H1 (cell line): ENCODE results near the gene GRIK4. TPM values are rescaled to one million over a fixed set of nuclear protein-coding genes. Genes with fewer than 3 reads are reported as not detected.
A peak's percentile ranks its signal among the peaks of the same experiment; 100 is the strongest.

ENCODE experiments used
- CTCF ChIA-PET: fragments of 300-600 bp; sonication (Branson Sonifier 250); formaldehyde crosslinking; loops from one replicate; lab custom pipeline; 2021; ENCODE audit not compliant: partially characterized antibody; lab: Charles Lee
- POLR2A ChIA-PET: fragments of 300-600 bp; sonication (Branson Sonifier 250); formaldehyde crosslinking; loops from one replicate; lab custom pipeline; 2021; ENCODE audit warnings: inconsistent platforms; ENCODE audit not compliant: partially characterized antibody; lab: Charles Lee
- DNase-seq, 2 experiments: peaks; one replicate each; pipeline versions ENCODE4 v3.0.0 to v3.0.0-alpha.2; 2010 to 2022; ENCODE audit warnings: low spot score in 2 of 2, low read depth in 1 of 2, mixed read lengths in 1 of 2
- FAIRE-seq: peaks from 2 replicates; lab custom pipeline; 2011; peaks lifted over from hg19 to GRCh38; lab: Jason Lieb, UNC
- H2AFZ ChIP-seq: 2 replicates; pipeline ENCODE4 v1.8.1; 2012; ENCODE audit warnings: low read length, inconsistent platforms
- H2AK5ac ChIP-seq: 2 replicates; pipeline ENCODE4 v1.6.1; 2013; ENCODE audit warnings: low read depth, low read length
- H2BK120ac ChIP-seq: replicated peaks from 2 replicates; pipeline ENCODE3; 2013; ENCODE audit warnings: low read depth, low read length, inconsistent platforms
- H2BK12ac ChIP-seq: 2 replicates; pipeline ENCODE4 v1.6.1; 2013; ENCODE audit warnings: low read depth, low read length
- H2BK15ac ChIP-seq: 2 replicates; pipeline ENCODE4 v1.6.1; 2013; ENCODE audit warnings: low read length
- H2BK20ac ChIP-seq: 2 replicates; pipeline ENCODE4 v1.6.1; 2013; ENCODE audit warnings: low read length
- H2BK5ac ChIP-seq: 2 replicates; pipeline ENCODE4 v1.6.1; 2013; ENCODE audit warnings: low read depth, low read length
- H3K14ac ChIP-seq: 2 replicates; pipeline ENCODE4 v1.6.1; 2013; ENCODE audit warnings: inconsistent platforms; ENCODE audit not compliant: insufficient read length
- H3K18ac ChIP-seq: 2 replicates; pipeline ENCODE4 v1.6.1; 2013; ENCODE audit warnings: low read length; ENCODE audit errors: extremely low read depth
- H3K23ac ChIP-seq: 2 replicates; pipeline ENCODE4 v1.6.1; 2013; ENCODE audit warnings: inconsistent platforms; ENCODE audit not compliant: insufficient read length
- H3K23me2 ChIP-seq: 2 replicates; pipeline ENCODE4 v1.6.1; 2013; ENCODE audit warnings: low read depth, low read length
- H3K27ac ChIP-seq: 2 replicates; pipeline ENCODE4 v1.6.1; 2011; ENCODE audit warnings: low read depth, low read length, inconsistent platforms
- H3K27me3 ChIP-seq, 4 experiments: replicated peaks in 1 of 4; 1 replicate in 1 of 4; 2 replicates in 3 of 4; pipeline versions ENCODE4 v1.6.1 to v1.8.1; 2011 to 2013; ENCODE audit warnings: low read length in 3 of 4, mild to moderate bottlenecking in 3 of 4, inconsistent platforms in 2 of 4, mixed read lengths in 2 of 4, moderate library complexity in 1 of 4; ENCODE audit not compliant: control insufficient read depth in 3 of 4, insufficient read depth in 3 of 4; ENCODE audit errors: extremely low read depth in 1 of 4
- H3K36me3 ChIP-seq, 4 experiments: 2 replicates each; pipeline versions ENCODE4 v1.6.1 to v1.8.1; 2011 to 2013; ENCODE audit warnings: mild to moderate bottlenecking in 4 of 4, low read length in 3 of 4, moderate library complexity in 2 of 4, control low read depth in 1 of 4, inconsistent platforms in 1 of 4; ENCODE audit not compliant: insufficient read depth in 4 of 4, control insufficient read depth in 2 of 4
- H3K4ac ChIP-seq: replicated peaks from 2 replicates; pipeline ENCODE3; 2013; ENCODE audit warnings: low read length, low read depth, mixed read lengths, inconsistent platforms; ENCODE audit not compliant: insufficient read length
- H3K4me1 ChIP-seq, 4 experiments: replicated peaks in 1 of 4; 1 replicate in 1 of 4; 2 replicates in 3 of 4; pipeline versions ENCODE4 v1.6.1 to v1.8.1; 2011 to 2013; ENCODE audit warnings: low read length in 3 of 4, inconsistent platforms in 2 of 4, mixed read lengths in 1 of 4; ENCODE audit not compliant: insufficient read depth in 4 of 4, control insufficient read depth in 3 of 4
- H3K4me2 ChIP-seq, 2 experiments: 2 replicates each; pipeline versions ENCODE4 v1.6.1 to v1.8.1; 2011 to 2013; ENCODE audit warnings: low read depth in 2 of 2, low read length in 2 of 2, control low read depth in 1 of 2, inconsistent platforms in 1 of 2, mild to moderate bottlenecking in 1 of 2; ENCODE audit not compliant: insufficient read depth in 1 of 2
- H3K4me3 ChIP-seq, 4 experiments: fragments of 200-600, 300-600 bp in 1 of 4; sonication (generic), shearing (Covaris generic), sonication (Bioruptor Twin) in 1 of 4; 2 replicates each; pipeline versions ENCODE4 v1.5.1 to v1.8.1; 2011 to 2016; ENCODE audit warnings: low read length in 4 of 4, low read depth in 3 of 4, control low read depth in 2 of 4, inconsistent platforms in 2 of 4, mild to moderate bottlenecking in 2 of 4, mixed read lengths in 1 of 4, moderate library complexity in 1 of 4; ENCODE audit not compliant: insufficient read depth in 2 of 4; ENCODE audit errors: extremely low read depth in 1 of 4
- H3K56ac ChIP-seq: replicated peaks from 2 replicates; pipeline ENCODE3; 2013; ENCODE audit warnings: low read depth, mild to moderate bottlenecking, mixed read lengths, low read length, inconsistent platforms; ENCODE audit not compliant: insufficient read length
- H3K79me1 ChIP-seq: 2 replicates; pipeline ENCODE4 v1.6.1; 2013; ENCODE audit warnings: low read depth, low read length, control low read depth
- H3K79me2 ChIP-seq, 2 experiments: 2 replicates each; pipeline versions ENCODE4 v1.6.1 to v1.8.1; 2012 to 2013; ENCODE audit warnings: low read length in 2 of 2, mild to moderate bottlenecking in 2 of 2, inconsistent platforms in 1 of 2; ENCODE audit not compliant: insufficient read depth in 2 of 2, control insufficient read depth in 1 of 2
- H3K9ac ChIP-seq, 4 experiments: replicated peaks in 1 of 4; 1 replicate in 1 of 4; 2 replicates in 3 of 4; pipeline versions ENCODE4 v1.6.1 to v1.8.1; 2011 to 2013; ENCODE audit warnings: low read depth in 3 of 4, low read length in 3 of 4, control low read depth in 2 of 4, mild to moderate bottlenecking in 2 of 4, moderate library complexity in 2 of 4, inconsistent platforms in 1 of 4; ENCODE audit errors: extremely low read depth in 1 of 4
- H3K9me3 ChIP-seq, 2 experiments: 2 replicates each; pipeline versions ENCODE4 v1.6.1 to v1.8.1; 2012 to 2013; ENCODE audit warnings: mild to moderate bottlenecking in 2 of 2, moderate library complexity in 2 of 2, control low read depth in 1 of 2, inconsistent platforms in 1 of 2, low read depth in 1 of 2, low read length in 1 of 2, mixed read lengths in 1 of 2; ENCODE audit not compliant: insufficient read depth in 2 of 2
- H4K20me1 ChIP-seq, 2 experiments: replicated peaks in 1 of 2; 2 replicates each; pipeline versions ENCODE3 to v1.8.1; 2011 to 2013; ENCODE audit warnings: inconsistent platforms in 2 of 2, low read length in 2 of 2, mild to moderate bottlenecking in 1 of 2; ENCODE audit not compliant: insufficient read depth in 2 of 2, control insufficient read depth in 1 of 2
- H4K5ac ChIP-seq: 2 replicates; pipeline ENCODE4 v1.6.1; 2013; ENCODE audit warnings: low read length, low read depth, mixed read lengths, inconsistent platforms; ENCODE audit not compliant: insufficient read length
- H4K8ac ChIP-seq: 2 replicates; pipeline ENCODE4 v1.8.0; 2013; ENCODE audit warnings: mild to moderate bottlenecking, moderate library complexity, low read length, inconsistent platforms; ENCODE audit not compliant: insufficient read depth; ENCODE audit errors: extremely low read depth
- H4K91ac ChIP-seq: replicated peaks from 2 replicates; pipeline ENCODE3; 2013; ENCODE audit warnings: low read length, mixed read lengths, inconsistent platforms; ENCODE audit not compliant: insufficient read length
- BRCA1 ChIP-seq: IDR thresholded peaks from 2 replicates; pipeline ENCODE4 v1.6.1; 2012; ENCODE audit warnings: low read depth, low read length, improper control_type of control experiment
- CREB1 ChIP-seq: IDR thresholded peaks from 2 replicates; pipeline ENCODE4 v1.6.1; 2012; ENCODE audit warnings: inconsistent platforms
- EGR1 ChIP-seq: IDR thresholded peaks from 2 replicates; pipeline ENCODE4 v1.6.1; 2011; ENCODE audit warnings: low read depth, low read length, borderline replicate concordance
- EZH2 ChIP-seq: fragments of 200-600 bp; sonication (generic); IDR thresholded peaks from 2 replicates; pipeline ENCODE4 v1.7.1; 2012; ENCODE audit warnings: low read depth, mild to moderate bottlenecking, moderate library complexity, low read length, inconsistent platforms; ENCODE audit not compliant: severe bottlenecking
- JUN ChIP-seq: IDR thresholded peaks from 2 replicates; pipeline ENCODE4 v1.6.1; 2011; ENCODE audit warnings: low read depth, mild to moderate bottlenecking, improper control_type of control experiment, low read length
- JUND ChIP-seq: IDR thresholded peaks from 2 replicates; pipeline ENCODE4 v1.6.1; 2011; ENCODE audit warnings: mild to moderate bottlenecking, improper control_type of control experiment, low read length
- PHF8 ChIP-seq: fragments of 200-600 bp; sonication (generic); conservative IDR thresholded peaks from 2 replicates; pipeline ENCODE4 v1.7.1; 2012; ENCODE audit warnings: low read depth, mild to moderate bottlenecking, inconsistent platforms, low read length, moderate library complexity
- RAD21 ChIP-seq, 2 experiments: IDR thresholded peaks in 1 of 2; conservative IDR thresholded peaks in 1 of 2; 2 replicates each; pipeline ENCODE4 v1.6.1; 2011; ENCODE audit warnings: low read depth in 2 of 2, low read length in 2 of 2, improper control_type of control experiment in 1 of 2, inconsistent platforms in 1 of 2, mild to moderate bottlenecking in 1 of 2, moderate library complexity in 1 of 2
- RFX5 ChIP-seq: IDR thresholded peaks from 2 replicates; pipeline ENCODE4 v1.6.1; 2011; ENCODE audit warnings: low read depth, low read length, improper control_type of control experiment, borderline replicate concordance
- SP4 ChIP-seq: IDR thresholded peaks from 2 replicates; pipeline ENCODE4 v1.6.1; 2012; ENCODE audit warnings: low read length, inconsistent platforms
- SRF ChIP-seq: IDR thresholded peaks from 2 replicates; pipeline ENCODE4 v1.6.1; 2011; ENCODE audit warnings: mild to moderate bottlenecking, low read depth, low read length, moderate library complexity
- WGBS, 2 experiments: shearing (Covaris generic) in 1 of 2; methylation state at CpG; one replicate each; pipeline versions ENCODE4 v1.1.6 to v1.1.7; 2013 to 2015; ENCODE audit warnings: low lambda C conversion rate in 2 of 2, mixed read lengths in 2 of 2, inconsistent platforms in 1 of 2, low coverage in 1 of 2, missing lambda C conversion rate in 1 of 2; ENCODE audit not compliant: insufficient replicate concordance in 2 of 2, insufficient coverage in 1 of 2, insufficient read length in 1 of 2; ENCODE audit errors: extremely low coverage in 1 of 2, missing lambda C conversion rate in 1 of 2; 5-methylcytosine and 5-hydroxymethylcytosine counted together
- polyA plus RNA-seq, 7 experiments: library from polyadenylated mRNA; depleted of rRNA in 3 of 7; stranded (reverse) in 5 of 7; unstranded in 2 of 7; fragments of >200 nt in 5 of 7; fragments of 200-250 nt in 2 of 7; gene quantifications; 1 replicate in 5 of 7; 2 replicates in 1 of 7; 4 replicates in 1 of 7; pipeline versions ENCODE4 v1.2.1 to v1.2.3, GENCODE V29; 2011 to 2013; ENCODE audit warnings: missing spikeins in 2 of 7, mixed read lengths in 2 of 7
- total RNA-seq: library from RNA; stranded (reverse); fragmentation: NEBNext Ultra II Directional; extraction: Animal tissue kit (Norgen Biotek cat#: 25700); gene quantifications from 2 replicates; pipeline ENCODE4 v1.2.1, GENCODE V29; 2021

The GRIK4 gene
- total and polyA plus RNA-seq, 2 of the 8 experiments (the other 6 are each of a cell fraction or from before 2014, with no cell fraction given), result 1.2 to 2.9 TPM

GRCh38 chr11:120594746-120595145 lies 83.2 kb downstream of the GRIK4 start:
- H4K5ac ChIP-seq, result no peak overlapping the region
- H2BK120ac ChIP-seq, result no peak overlapping the region
- H4K8ac ChIP-seq, result no peak overlapping the region
- no peak overlapping the region; the same call in 1 of the 2 replicates for H3K18ac ChIP-seq
- H3K9ac ChIP-seq, result no peak overlapping the region
- no peaks in the 10 kb centered on the region for H3K9me3 ChIP-seq
- peaks cover 2% of the 10 kb centered on the region for H3K79me1 ChIP-seq
- no peak overlapping the region for H3K14ac ChIP-seq
- FAIRE-seq, result no peak
- ChIA-PET POLR2A (no interaction called here), CTCF (no interaction called here)
- no peak overlapping the region for H4K91ac ChIP-seq
- H3K23me2 ChIP-seq, result no peaks in the 10 kb centered on the region
- H2AK5ac ChIP-seq, result no peak overlapping the region; the same call in 1 of the 2 replicates
- no peak overlapping the region for H3K4me2 ChIP-seq
- H3K56ac ChIP-seq, result no peak overlapping the region
- no peak for DNase-seq
- no peak for TF ChIP-seq SP4
- no peak for TF ChIP-seq CREB1
- TF ChIP-seq BRCA1, result no peak
- TF ChIP-seq RAD21 (IDR thresholded peaks at IDR 0.05 in 1 of 2, conservative IDR thresholded peaks at IDR 0.05 in 1 of 2; ENCODE audit: low read depth in 2 of 2, low read length in 2 of 2), result no peak
- TF ChIP-seq SRF, result no peak
- TF ChIP-seq JUN, result no peak
- TF ChIP-seq EGR1, result no peak
- no peak for TF ChIP-seq EZH2
- no peak for TF ChIP-seq PHF8
- TF ChIP-seq JUND, result no peak
- TF ChIP-seq RFX5, result no peak
- WGBS, 2 experiments, result 87% methylated on average over 9 of the region's 9 CpGs; no CpG with 5 or more reads in 1 of the 2 experiments
- no peak overlapping the region for H2BK20ac ChIP-seq
- H2BK12ac ChIP-seq, result no peak overlapping the region
- 0 out of 2 replicates have a peak overlapping the region, but pooled peaks have one; percentile 47 for H2BK15ac ChIP-seq
- no peak overlapping the region for H3K4ac ChIP-seq
- no peak overlapping the region for H2AFZ ChIP-seq
- H2BK5ac ChIP-seq, result no peak overlapping the region
- no peak overlapping the region for H3K23ac ChIP-seq
- H3K4me1 ChIP-seq, result peaks cover 2 to 22% (median 14%) of the 10 kb centered on the region in 4 experiments
- H3K79me2 ChIP-seq, result no peaks in the 10 kb centered on the region
- no peaks in the 10 kb centered on the region; a peak in 1 of 7 replicates for H3K27me3 ChIP-seq
- no peak overlapping the region for H3K4me3 ChIP-seq
- H3K27ac ChIP-seq, result no peak overlapping the region
- H3K36me3 ChIP-seq, result no peaks in the 10 kb centered on the region
- peaks cover 0 to 3% of the 10 kb centered on the region in 2 experiments for H4K20me1 ChIP-seq
